C4-2B (cell line): Measurements from ENCODE around the gene ACVRL1.

Source experiments
- ZFX ChIP-seq: fragments of 450-650 bp; IDR thresholded peaks from 2 replicates; pipeline ENCODE4 v1.6.1; 2017
- TF ChIP-seq, protein P1 (sequence below): fragments of 450-650 bp; conservative IDR thresholded peaks from 2 replicates; pipeline ENCODE4 v1.5.1; 2017; ENCODE audit warnings: mild to moderate bottlenecking

DNA sequence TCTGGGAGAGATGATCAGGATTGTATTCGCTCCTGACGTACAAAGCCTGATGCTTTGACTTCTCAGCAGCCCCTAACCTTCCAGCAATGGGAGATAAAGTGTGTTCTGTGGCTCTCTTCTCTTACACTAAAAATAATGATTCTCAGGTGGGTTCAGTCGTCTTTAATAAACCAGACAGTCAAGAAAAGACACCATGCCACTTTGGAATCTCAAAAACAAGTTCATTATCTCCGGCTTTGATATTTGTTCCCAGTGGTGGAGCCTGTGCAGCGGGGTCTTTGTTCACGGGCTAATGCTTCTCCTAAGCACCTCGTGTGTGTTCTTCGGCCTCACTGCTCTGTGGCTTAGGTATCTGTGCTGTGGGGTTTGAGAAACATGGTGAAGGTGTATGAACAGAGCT, 45.8 kb downstream of the ACVRL1 start:
- TF ChIP-seq, protein P1, sequence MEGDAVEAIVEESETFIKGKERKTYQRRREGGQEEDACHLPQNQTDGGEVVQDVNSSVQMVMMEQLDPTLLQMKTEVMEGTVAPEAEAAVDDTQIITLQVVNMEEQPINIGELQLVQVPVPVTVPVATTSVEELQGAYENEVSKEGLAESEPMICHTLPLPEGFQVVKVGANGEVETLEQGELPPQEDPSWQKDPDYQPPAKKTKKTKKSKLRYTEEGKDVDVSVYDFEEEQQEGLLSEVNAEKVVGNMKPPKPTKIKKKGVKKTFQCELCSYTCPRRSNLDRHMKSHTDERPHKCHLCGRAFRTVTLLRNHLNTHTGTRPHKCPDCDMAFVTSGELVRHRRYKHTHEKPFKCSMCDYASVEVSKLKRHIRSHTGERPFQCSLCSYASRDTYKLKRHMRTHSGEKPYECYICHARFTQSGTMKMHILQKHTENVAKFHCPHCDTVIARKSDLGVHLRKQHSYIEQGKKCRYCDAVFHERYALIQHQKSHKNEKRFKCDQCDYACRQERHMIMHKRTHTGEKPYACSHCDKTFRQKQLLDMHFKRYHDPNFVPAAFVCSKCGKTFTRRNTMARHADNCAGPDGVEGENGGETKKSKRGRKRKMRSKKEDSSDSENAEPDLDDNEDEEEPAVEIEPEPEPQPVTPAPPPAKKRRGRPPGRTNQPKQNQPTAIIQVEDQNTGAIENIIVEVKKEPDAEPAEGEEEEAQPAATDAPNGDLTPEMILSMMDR, result no peak
- no peak for TF ChIP-seq ZFX
